ENCODE results near the gene CLMN. TPM values are rescaled to one million over a fixed set of nuclear protein-coding genes. Genes with fewer than 3 reads are reported as not detected.

The CLMN gene
- total RNA-seq, 1 experiment from 2014 or later = 33.4 TPM

DNA sequence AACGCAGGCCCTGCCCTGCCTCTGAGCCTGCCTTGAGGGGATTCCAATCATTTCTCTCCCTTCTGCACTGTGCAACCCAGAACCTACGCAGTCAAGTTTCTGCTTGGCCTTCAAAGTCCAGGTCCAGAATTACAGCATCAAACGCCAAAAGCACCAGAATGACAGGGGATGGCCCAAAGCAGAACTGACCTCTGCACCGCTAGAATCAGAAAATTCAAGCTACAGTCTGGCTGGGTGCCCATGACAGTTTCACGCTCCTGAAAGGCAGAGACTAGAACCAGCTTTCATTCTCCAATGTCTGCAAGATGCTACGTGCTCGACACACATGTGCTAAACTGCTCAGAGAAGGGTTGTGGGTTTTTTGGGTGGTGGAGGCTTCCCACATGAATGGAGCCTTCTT lies 4.1 kb downstream of the CLMN start:
- RAD21 ChIA-PET (ENCODE audit: low non-redundant PET in 1 of 2, low total read pairs in 2 of 2, uncharacterized antibody in 2 of 2, unreplicated experiment in 2 of 2) = no interaction called here
- DNase-seq (ENCODE audit: low read depth, low spot score) (no peak), ATAC-seq (no peak)
- Histone ChIP-seq H3K9me2 (ENCODE audit: insufficient read depth) (no peaks in the 10 kb centered on the region), H3K9ac (ENCODE audit: low read length) (no peak overlapping the region), H3K36me3 (ENCODE audit: control insufficient read depth in 1 of 2, insufficient read depth in 2 of 2, low read length in 2 of 2) (no peaks in the 10 kb centered on the region), H3K27me3 (ENCODE audit: insufficient read depth, low read length) (no peaks in the 10 kb centered on the region), H3K79me2 (ENCODE audit: insufficient read depth, low read length) (peaks cover 24% of the 10 kb centered on the region; the same call in 1 of the 2 replicates), H3K4me2 (ENCODE audit: low read length) (no peak overlapping the region), H4K20me1 (ENCODE audit: insufficient read depth) (no peaks in the 10 kb centered on the region), H3K4me1 (ENCODE audit: control insufficient read depth in 1 of 2, insufficient read depth in 2 of 2, low read length in 2 of 2) (peaks cover 22 to 69% of the 10 kb centered on the region in 2 experiments), H3K27ac (ENCODE audit: low read depth, low read length) (no peak overlapping the region), H3K4me3 (replicated peaks in 1 of 2; ENCODE audit: low read depth in 1 of 2, low read length in 2 of 2) (no peak overlapping the region), H3K9me3 (ENCODE audit: control insufficient read depth in 1 of 2, insufficient read depth in 1 of 2, low read depth in 1 of 2, low read length in 2 of 2) (no peaks in the 10 kb centered on the region), H2AFZ (ENCODE audit: low read depth, low read length, poor library complexity, severe bottlenecking) (no peak overlapping the region)
- intact Hi-C loops (cut with micrococcal nuclease) = no loop called here
- CTCF ChIA-PET = no interaction called here
- TF ChIP-seq MAX (IDR thresholded peaks at IDR 0.05) (no peak), CEBPB (IDR thresholded peaks at IDR 0.05; ENCODE audit: low read depth) (no peak), SP1 (IDR thresholded peaks at IDR 0.05; ENCODE audit: low read depth) (no peak), YY1 (IDR thresholded peaks at IDR 0.05; ENCODE audit: extremely low read depth, insufficient replicate concordance, low read depth, low read length) (no peak), CBX3 (IDR thresholded peaks at IDR 0.05; ENCODE audit: low read depth) (no peak), SIN3A (IDR thresholded peaks at IDR 0.05; ENCODE audit: low read depth) (no peak), ZNF274 (IDR thresholded peaks at IDR 0.05; ENCODE audit: low read depth, low read length) (no peak), POLR2AphosphoS5 (IDR thresholded peaks at IDR 0.05; ENCODE audit: low read depth, low read length) (no peak), RAD21 (IDR thresholded peaks at IDR 0.05; ENCODE audit: low read depth) (no peak), EZH2 (IDR thresholded peaks at IDR 0.05) (no peak), POLR2A (IDR thresholded peaks at IDR 0.05; ENCODE audit: borderline replicate concordance, extremely low read depth, insufficient read depth, insufficient read length) (no peak), FOSL1 (IDR thresholded peaks at IDR 0.05; ENCODE audit: low read depth) (no peak), TCF7L2 (IDR thresholded peaks at IDR 0.05; ENCODE audit: borderline replicate concordance, extremely low read depth, insufficient read depth, insufficient read length) (no peak), CTCF (IDR thresholded peaks at IDR 0.05 in 2 of 3, conservative IDR thresholded peaks at IDR 0.05 in 1 of 3; ENCODE audit: borderline replicate concordance in 1 of 3, insufficient read depth in 1 of 3, low read depth in 2 of 3, low read length in 2 of 3) (no peak), ZBTB33 (IDR thresholded peaks at IDR 0.05; ENCODE audit: extremely low read depth, insufficient replicate concordance, low read length) (no peak), EGR1 (IDR thresholded peaks at IDR 0.05; ENCODE audit: low read depth) (no peak), JUND (IDR thresholded peaks at IDR 0.05) (no peak)
- TF ChIP-seq, protein P1, sequence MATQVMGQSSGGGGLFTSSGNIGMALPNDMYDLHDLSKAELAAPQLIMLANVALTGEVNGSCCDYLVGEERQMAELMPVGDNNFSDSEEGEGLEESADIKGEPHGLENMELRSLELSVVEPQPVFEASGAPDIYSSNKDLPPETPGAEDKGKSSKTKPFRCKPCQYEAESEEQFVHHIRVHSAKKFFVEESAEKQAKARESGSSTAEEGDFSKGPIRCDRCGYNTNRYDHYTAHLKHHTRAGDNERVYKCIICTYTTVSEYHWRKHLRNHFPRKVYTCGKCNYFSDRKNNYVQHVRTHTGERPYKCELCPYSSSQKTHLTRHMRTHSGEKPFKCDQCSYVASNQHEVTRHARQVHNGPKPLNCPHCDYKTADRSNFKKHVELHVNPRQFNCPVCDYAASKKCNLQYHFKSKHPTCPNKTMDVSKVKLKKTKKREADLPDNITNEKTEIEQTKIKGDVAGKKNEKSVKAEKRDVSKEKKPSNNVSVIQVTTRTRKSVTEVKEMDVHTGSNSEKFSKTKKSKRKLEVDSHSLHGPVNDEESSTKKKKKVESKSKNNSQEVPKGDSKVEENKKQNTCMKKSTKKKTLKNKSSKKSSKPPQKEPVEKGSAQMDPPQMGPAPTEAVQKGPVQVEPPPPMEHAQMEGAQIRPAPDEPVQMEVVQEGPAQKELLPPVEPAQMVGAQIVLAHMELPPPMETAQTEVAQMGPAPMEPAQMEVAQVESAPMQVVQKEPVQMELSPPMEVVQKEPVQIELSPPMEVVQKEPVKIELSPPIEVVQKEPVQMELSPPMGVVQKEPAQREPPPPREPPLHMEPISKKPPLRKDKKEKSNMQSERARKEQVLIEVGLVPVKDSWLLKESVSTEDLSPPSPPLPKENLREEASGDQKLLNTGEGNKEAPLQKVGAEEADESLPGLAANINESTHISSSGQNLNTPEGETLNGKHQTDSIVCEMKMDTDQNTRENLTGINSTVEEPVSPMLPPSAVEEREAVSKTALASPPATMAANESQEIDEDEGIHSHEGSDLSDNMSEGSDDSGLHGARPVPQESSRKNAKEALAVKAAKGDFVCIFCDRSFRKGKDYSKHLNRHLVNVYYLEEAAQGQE (IDR thresholded peaks at IDR 0.05; ENCODE audit: low read depth) = no peak
- POLR2A ChIA-PET = no interaction called here
- no TSS peak for BruUV-seq (replicated peaks)
